Mesothelial cell of epicardium (in vitro differentiated cells): ENCODE results near the gene KCNJ8. TPM values are rescaled to one million over a fixed set of nuclear protein-coding genes. Genes with fewer than 3 reads are reported as not detected.

Experiments
- DNase-seq, 2 experiments: peaks; one replicate each; pipeline ENCODE4 v3.0.0; 2021; ENCODE audit warnings: low spot score in 2 of 2; ENCODE audit not compliant: unreplicated experiment in 2 of 2
- H3K27ac Mint-ChIP-seq: 2 replicates; pipeline ENCODE4 v1.8.0; 2021; ENCODE audit warnings: mixed read lengths
- H3K27me3 Mint-ChIP-seq: 2 replicates; pipeline ENCODE4 v1.8.0; 2021; ENCODE audit warnings: low read depth, mixed read lengths
- H3K36me3 Mint-ChIP-seq: 2 replicates; pipeline ENCODE4 v1.8.0; 2021; ENCODE audit warnings: mixed read lengths
- H3K4me1 Mint-ChIP-seq: 2 replicates; pipeline ENCODE4 v1.8.0; 2021; ENCODE audit warnings: mixed read lengths
- H3K4me3 Mint-ChIP-seq: 2 replicates; pipeline ENCODE4 v1.8.0; 2021; ENCODE audit warnings: mild to moderate bottlenecking, moderate library complexity, mixed read lengths
- H3K9me3 Mint-ChIP-seq: 2 replicates; pipeline ENCODE4 v1.8.0; 2021; ENCODE audit warnings: mixed read lengths
- CTCF ChIP-seq: fragments of 200-600 bp; sonication (generic); IDR thresholded peaks from one replicate; pipeline ENCODE4 v1.5.0; 2021; ENCODE audit warnings: antibody characterized with exemption; ENCODE audit not compliant: unreplicated experiment
- total RNA-seq: library from RNA; stranded (reverse); gene quantifications from 3 replicates; pipeline ENCODE4 v1.2.1, GENCODE V29; 2021

The KCNJ8 gene
- total RNA-seq: 2.9 to 3.9 TPM (median 3.6 TPM) in 3 replicates

- H3K27ac Mint-ChIP-seq: peak within 1 kb of the TSS; percentile 48
- peaks cover 23% of the 10 kb centered on the region for H3K4me1 Mint-ChIP-seq
- no peaks in the 10 kb centered on the region for H3K36me3 Mint-ChIP-seq
- peak; percentile 23 to 58 for DNase-seq
- TF ChIP-seq CTCF: no peak
- no peaks in the 10 kb centered on the region for H3K9me3 Mint-ChIP-seq
- H3K27me3 Mint-ChIP-seq: peaks cover 68% of the 10 kb centered on the region
- peak within 1 kb of the TSS; percentile 69 for H3K4me3 Mint-ChIP-seq
Measured at GRCh38 chr12:21774358-21775132, at the start of gene KCNJ8. Gene KCNJ8 (minus strand): TSS chr12:21774706. CDS start chr12:21773616, 1,090 bp downstream.

- peaks cover 32% of the 10 kb centered on the region for H3K4me1 Mint-ChIP-seq
- no peak for TF ChIP-seq CTCF
- DNase-seq: no peak
- no peaks in the 10 kb centered on the region for H3K36me3 Mint-ChIP-seq
- H3K27ac Mint-ChIP-seq: no peak overlapping the region
- no peaks in the 10 kb centered on the region for H3K9me3 Mint-ChIP-seq
- no peak overlapping the region for H3K4me3 Mint-ChIP-seq
- H3K27me3 Mint-ChIP-seq: no peaks in the 10 kb centered on the region
Measured at GRCh38 chr12:21823581-21823980, 49.1 kb upstream of the KCNJ8 start.

- Mint-ChIP-seq H3K4me3 (no peak overlapping the region), H3K27ac (peak overlapping the region; percentile 80), H3K4me1 (peaks cover 24% of the 10 kb centered on the region), H3K9me3 (peaks cover 5% of the 10 kb centered on the region), H3K27me3 (no peaks in the 10 kb centered on the region), H3K36me3 (no peaks in the 10 kb centered on the region)
- no peak for TF ChIP-seq CTCF
- no peak for DNase-seq
Measured at GRCh38 chr12:21819678-21820077, 45.2 kb upstream of the KCNJ8 start.

GRCh38 chr12:21819236-21819635 lies 44.7 kb upstream of the KCNJ8 start:
- no peaks in the 10 kb centered on the region for H3K36me3 Mint-ChIP-seq
- no peak overlapping the region for H3K4me3 Mint-ChIP-seq
- H3K27me3 Mint-ChIP-seq: no peaks in the 10 kb centered on the region
- DNase-seq: no peak
- H3K4me1 Mint-ChIP-seq: peaks cover 24% of the 10 kb centered on the region
- H3K27ac Mint-ChIP-seq: peak overlapping the region; percentile 80
- peaks cover 5% of the 10 kb centered on the region for H3K9me3 Mint-ChIP-seq
- TF ChIP-seq CTCF: no peak

- no peaks in the 10 kb centered on the region for H3K36me3 Mint-ChIP-seq
- no peak for DNase-seq
- H3K4me1 Mint-ChIP-seq: peaks cover 24% of the 10 kb centered on the region
- H3K27ac Mint-ChIP-seq: peak overlapping the region; percentile 80
- TF ChIP-seq CTCF: no peak
- no peak overlapping the region for H3K4me3 Mint-ChIP-seq
- no peaks in the 10 kb centered on the region for H3K27me3 Mint-ChIP-seq
- H3K9me3 Mint-ChIP-seq: peaks cover 5% of the 10 kb centered on the region
Measured at GRCh38 chr12:21818627-21819026, 44.1 kb upstream of the KCNJ8 start.
